ENCODE measurements around the gene SLC9A9.
A peak's percentile ranks its signal among the peaks of the same experiment; 100 is the strongest.

Gene SLC9A9

GRCh38 chr3:143658116-143658515 is 190.2 kb downstream of the SLC9A9 start:
- peaks cover 0 to 9% (median 0%) of the 10 kb centered on the region in 10 experiments; a peak in 4 of 20 replicates for H3K4me1 ChIP-seq
- H3K4me3 ChIP-seq, result no peak overlapping the region
- H3K9me3 ChIP-seq (replicated peaks in 1 of 11), result peaks cover 0 to 26% (median 12%) of the 10 kb centered on the region in 11 experiments; a peak in 18 of 22 replicates
- no peaks in the 10 kb centered on the region for H3K27me3 ChIP-seq
- no peak overlapping the region for H3K4me2 ChIP-seq
- no peak for TF ChIP-seq Cebpa-rat (IDR thresholded peaks at IDR 0.05)
- no peak overlapping the region for H3K27ac ChIP-seq
- no peak overlapping the region for H3K9ac ChIP-seq
- peaks cover 0 to 59% (median 0%) of the 10 kb centered on the region in 11 experiments; a peak in 6 of 22 replicates for H3K36me3 ChIP-seq
- H4K20me1 ChIP-seq, result no peaks in the 10 kb centered on the region; a peak in 1 of 22 replicates

DNA sequence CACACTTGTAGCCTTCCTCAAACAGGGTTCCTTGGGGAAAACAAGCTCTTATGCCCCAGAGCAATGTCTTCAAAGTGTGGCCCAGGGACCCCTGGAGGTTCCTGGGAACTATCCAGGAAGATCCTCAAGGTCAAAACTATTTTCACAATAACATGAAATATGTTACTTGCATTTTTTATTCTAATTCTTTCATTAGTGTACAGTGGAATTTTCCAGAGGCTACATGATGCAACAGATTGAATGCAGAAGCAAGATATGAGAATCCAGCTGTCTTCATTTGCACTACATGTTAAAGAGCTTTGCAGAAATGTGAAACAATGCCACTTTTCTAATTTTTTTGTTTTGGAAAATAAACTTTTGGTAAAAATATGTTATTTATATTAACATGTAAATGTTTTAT is 190.9 kb downstream of the SLC9A9 start:
- TF ChIP-seq Cebpa-rat (IDR thresholded peaks at IDR 0.05), result no peak
- Histone ChIP-seq H3K4me3 (no peak overlapping the region), H3K9ac (no peak overlapping the region), H3K36me3 (peaks cover 0 to 58% (median 0%) of the 10 kb centered on the region in 11 experiments; a peak in 6 of 22 replicates), H3K27ac (no peak overlapping the region), H3K9me3 (replicated peaks in 1 of 11) (peaks cover 0 to 18% (median 5%) of the 10 kb centered on the region in 11 experiments; a peak in 16 of 22 replicates), H4K20me1 (no peaks in the 10 kb centered on the region; a peak in 1 of 22 replicates), H3K4me1 (peaks cover 0 to 9% (median 0%) of the 10 kb centered on the region in 10 experiments; a peak in 4 of 20 replicates), H3K4me2 (no peak overlapping the region), H3K27me3 (no peaks in the 10 kb centered on the region)

DNA sequence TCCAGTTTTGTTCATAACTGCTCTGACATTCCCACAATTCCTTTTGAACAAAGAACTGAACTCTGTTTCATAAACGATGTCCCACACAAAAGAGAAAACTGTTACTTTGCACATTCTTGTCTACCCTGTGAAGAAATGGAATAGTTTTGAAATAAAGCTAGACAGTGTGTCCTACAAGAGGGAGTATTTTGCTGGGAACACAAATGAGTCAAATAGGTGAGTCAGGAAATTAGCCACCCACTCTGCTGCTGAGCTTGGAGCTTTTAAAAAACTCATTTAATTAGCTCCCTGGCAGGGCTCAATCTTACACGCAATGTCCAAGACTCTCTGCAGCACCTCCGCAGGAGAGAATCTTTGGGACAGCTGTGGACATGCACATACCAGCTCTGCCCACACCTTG is 193.4 kb downstream of the SLC9A9 start:
- Histone ChIP-seq H3K9ac (no peak overlapping the region), H3K27ac (no peak overlapping the region), H3K4me2 (peak overlapping the region in 2 of 11 experiments; percentile 36 to 38; a peak in 4 of 22 replicates), H4K20me1 (no peaks in the 10 kb centered on the region; a peak in 1 of 22 replicates), H3K9me3 (replicated peaks in 1 of 11) (no peaks in the 10 kb centered on the region), H3K27me3 (no peaks in the 10 kb centered on the region), H3K4me1 (peaks cover 0 to 32% (median 3%) of the 10 kb centered on the region in 10 experiments; a peak in 8 of 20 replicates), H3K4me3 (no peak overlapping the region), H3K36me3 (peaks cover 0 to 43% (median 0%) of the 10 kb centered on the region in 11 experiments; a peak in 6 of 22 replicates)
- no peak for TF ChIP-seq Cebpa-rat (IDR thresholded peaks at IDR 0.05)

- no peak overlapping the region for H3K9ac ChIP-seq
- peaks cover 0 to 45% (median 0%) of the 10 kb centered on the region in 11 experiments; a peak in 6 of 22 replicates for H3K36me3 ChIP-seq
- H3K4me2 ChIP-seq, result no peak overlapping the region; a peak in 1 of 22 replicates
- no peak for TF ChIP-seq Cebpa-rat (IDR thresholded peaks at IDR 0.05)
- no peaks in the 10 kb centered on the region for H4K20me1 ChIP-seq
- no peaks in the 10 kb centered on the region for H3K9me3 ChIP-seq (replicated peaks in 1 of 11)
- H3K27ac ChIP-seq, result no peak overlapping the region
- no peak overlapping the region for H3K4me3 ChIP-seq
- H3K27me3 ChIP-seq, result no peaks in the 10 kb centered on the region
- H3K4me1 ChIP-seq, result peaks cover 0 to 34% (median 3%) of the 10 kb centered on the region in 10 experiments; a peak in 8 of 20 replicates
These were observed 194.3 kb downstream of the SLC9A9 start for GRCh38 chr3:143653935-143654334.

GRCh38 chr3:143653493-143653892 is 194.8 kb downstream of the SLC9A9 start:
- Histone ChIP-seq H3K27ac (no peak overlapping the region), H3K27me3 (no peaks in the 10 kb centered on the region), H3K4me3 (no peak overlapping the region), H3K36me3 (peaks cover 0 to 50% (median 0%) of the 10 kb centered on the region in 11 experiments; a peak in 6 of 22 replicates), H3K9me3 (replicated peaks in 1 of 11) (no peaks in the 10 kb centered on the region), H3K4me2 (no peak overlapping the region; a peak in 1 of 22 replicates), H3K9ac (no peak overlapping the region), H3K4me1 (peaks cover 0 to 34% (median 3%) of the 10 kb centered on the region in 10 experiments; a peak in 8 of 20 replicates), H4K20me1 (no peaks in the 10 kb centered on the region)
- no peak for TF ChIP-seq Cebpa-rat (IDR thresholded peaks at IDR 0.05)

GRCh38 chr3:143652118-143652517 is 196.2 kb downstream of the SLC9A9 start:
- Histone ChIP-seq H3K27ac (no peak overlapping the region), H3K4me2 (peak overlapping the region in 1 of 11 experiments; percentile 78; a peak in 1 of 22 replicates), H3K9ac (no peak overlapping the region), H3K9me3 (replicated peaks in 1 of 11) (no peaks in the 10 kb centered on the region), H3K27me3 (no peaks in the 10 kb centered on the region), H3K4me3 (no peak overlapping the region), H3K36me3 (peaks cover 0 to 59% (median 0%) of the 10 kb centered on the region in 11 experiments; a peak in 6 of 22 replicates), H3K4me1 (peaks cover 0 to 34% (median 3%) of the 10 kb centered on the region in 10 experiments; a peak in 8 of 20 replicates), H4K20me1 (no peaks in the 10 kb centered on the region)
- TF ChIP-seq Cebpa-rat (IDR thresholded peaks at IDR 0.05), result no peak

DNA sequence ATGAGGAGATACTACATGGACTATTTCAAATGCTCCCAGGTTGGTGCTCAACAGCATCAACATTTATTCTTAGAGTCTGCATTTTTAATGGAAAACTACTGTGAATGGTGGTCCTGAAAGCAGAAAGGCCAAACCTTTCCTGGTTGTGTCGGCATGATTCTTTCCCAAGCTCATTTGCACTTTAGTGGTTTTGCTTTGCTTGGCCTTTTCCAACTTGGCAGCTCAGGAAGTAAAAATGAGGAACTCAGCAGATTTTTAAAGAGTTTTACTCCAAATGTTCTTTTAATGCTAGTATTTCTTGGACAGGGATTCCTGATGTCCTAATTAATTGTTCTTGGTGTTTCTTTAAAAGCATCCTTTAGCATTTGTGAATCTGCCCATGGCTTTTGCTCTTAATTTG is 197.4 kb downstream of the SLC9A9 start:
- Histone ChIP-seq H4K20me1 (no peaks in the 10 kb centered on the region), H3K4me1 (peaks cover 0 to 34% (median 3%) of the 10 kb centered on the region in 10 experiments; a peak in 8 of 20 replicates), H3K27ac (peak overlapping the region in 1 of 11 experiments; percentile 13; a peak in 2 of 22 replicates), H3K27me3 (no peaks in the 10 kb centered on the region), H3K9ac (no peak overlapping the region), H3K4me3 (no peak overlapping the region), H3K9me3 (replicated peaks in 1 of 11) (no peaks in the 10 kb centered on the region), H3K36me3 (peaks cover 0 to 65% (median 0%) of the 10 kb centered on the region in 11 experiments; a peak in 6 of 22 replicates), H3K4me2 (peak overlapping the region in 5 of 11 experiments; percentile 16 to 78 (median 53); a peak in 7 of 22 replicates)
- TF ChIP-seq Cebpa-rat (IDR thresholded peaks at IDR 0.05), result no peak

- H3K4me2 ChIP-seq, result peak overlapping the region in 2 of 11 experiments; percentile 74 to 78; a peak in 4 of 22 replicates
- no peaks in the 10 kb centered on the region for H3K27me3 ChIP-seq
- no peak overlapping the region for H3K4me3 ChIP-seq
- peaks cover 0 to 65% (median 0%) of the 10 kb centered on the region in 11 experiments; a peak in 6 of 22 replicates for H3K36me3 ChIP-seq
- no peak overlapping the region for H3K9ac ChIP-seq
- no peak for TF ChIP-seq Cebpa-rat (IDR thresholded peaks at IDR 0.05)
- H4K20me1 ChIP-seq, result no peaks in the 10 kb centered on the region
- no peaks in the 10 kb centered on the region for H3K9me3 ChIP-seq (replicated peaks in 1 of 11)
- peaks cover 0 to 32% (median 3%) of the 10 kb centered on the region in 10 experiments; a peak in 8 of 20 replicates for H3K4me1 ChIP-seq
- no peak overlapping the region for H3K27ac ChIP-seq
These were observed 198.1 kb downstream of the SLC9A9 start for GRCh38 chr3:143650120-143650519.

GRCh38 chr3:143648708-143649107 is 199.6 kb downstream of the SLC9A9 start:
- no peak overlapping the region for H3K27ac ChIP-seq
- H3K27me3 ChIP-seq, result no peaks in the 10 kb centered on the region
- no peaks in the 10 kb centered on the region for H4K20me1 ChIP-seq
- H3K4me2 ChIP-seq, result no peak overlapping the region
- H3K9me3 ChIP-seq (replicated peaks in 1 of 11), result no peaks in the 10 kb centered on the region
- peaks cover 0 to 65% (median 0%) of the 10 kb centered on the region in 11 experiments; a peak in 6 of 22 replicates for H3K36me3 ChIP-seq
- TF ChIP-seq Cebpa-rat (IDR thresholded peaks at IDR 0.05), result no peak
- H3K9ac ChIP-seq, result no peak overlapping the region
- H3K4me1 ChIP-seq, result peaks cover 0 to 32% (median 6%) of the 10 kb centered on the region in 10 experiments; a peak in 13 of 20 replicates
- no peak overlapping the region for H3K4me3 ChIP-seq

Data from BLaER1 treated with 17β-estradiol and CSF1 and Interleukin-3, amounts not matched to agents 10 nM and 100 nM (cell line).